ENCODE results near the gene PDGFC. TPM values are rescaled to one million over a fixed set of nuclear protein-coding genes. Genes with fewer than 3 reads are reported as not detected.

The PDGFC gene
- total and polyA plus RNA-seq, 2 of the 13 experiments (the other 11 are each of a cell fraction or from before 2014, with no cell fraction given): 4.6 to 9.1 TPM

DNA sequence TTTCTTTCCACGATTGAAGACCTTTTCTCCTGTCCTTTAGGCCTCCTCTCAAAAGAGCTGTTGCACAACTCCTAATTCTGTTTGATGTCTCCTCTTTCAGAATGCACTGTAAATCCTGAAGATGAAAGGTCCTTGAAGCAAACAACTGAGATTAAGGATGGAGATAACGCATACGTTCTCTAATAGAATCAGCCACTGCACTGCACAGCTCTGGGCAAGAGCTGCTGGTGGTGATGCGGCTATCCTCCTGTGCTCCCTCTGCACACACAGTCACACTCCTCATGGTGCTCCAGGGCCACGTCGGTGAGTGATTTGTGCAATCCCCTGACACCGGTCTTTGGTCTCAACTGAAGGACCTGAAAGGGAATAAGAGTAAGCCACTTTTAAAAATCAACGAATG, 208.7 kb downstream of the PDGFC start:
- ChIA-PET POLR2A (no interaction called here), CTCF (ENCODE audit: low intra/inter-chr PET ratio, low total read pairs) (no interaction called here)
- no peak for ATAC-seq
- no peak for DNase-seq (ENCODE audit: low spot score)
- peaks cover 23% of the 10 kb centered on the region for H3K4me1 ChIP-seq (ENCODE audit: insufficient read depth, low read length)
- H2AFZ ChIP-seq (ENCODE audit: low read length): no peak overlapping the region
- TF ChIP-seq ZNF263 (CRISPR knock-in tag; IDR thresholded peaks at IDR 0.05): peak; percentile 90
- TF ChIP-seq YEATS4 (CRISPR knock-in tag; IDR thresholded peaks at IDR 0.05; ENCODE audit: borderline replicate concordance): no peak
- TF ChIP-seq ZNF883 (CRISPR knock-in tag; IDR thresholded peaks at IDR 0.05; ENCODE audit: not compliant biosample characterization): no peak
- no peak for TF ChIP-seq ZNF337 (CRISPR knock-in tag; IDR thresholded peaks at IDR 0.05; ENCODE audit: borderline replicate concordance, low read depth)
- TF ChIP-seq ZNF549 (CRISPR knock-in tag; IDR thresholded peaks at IDR 0.05): no peak
- TF ChIP-seq, protein P1, sequence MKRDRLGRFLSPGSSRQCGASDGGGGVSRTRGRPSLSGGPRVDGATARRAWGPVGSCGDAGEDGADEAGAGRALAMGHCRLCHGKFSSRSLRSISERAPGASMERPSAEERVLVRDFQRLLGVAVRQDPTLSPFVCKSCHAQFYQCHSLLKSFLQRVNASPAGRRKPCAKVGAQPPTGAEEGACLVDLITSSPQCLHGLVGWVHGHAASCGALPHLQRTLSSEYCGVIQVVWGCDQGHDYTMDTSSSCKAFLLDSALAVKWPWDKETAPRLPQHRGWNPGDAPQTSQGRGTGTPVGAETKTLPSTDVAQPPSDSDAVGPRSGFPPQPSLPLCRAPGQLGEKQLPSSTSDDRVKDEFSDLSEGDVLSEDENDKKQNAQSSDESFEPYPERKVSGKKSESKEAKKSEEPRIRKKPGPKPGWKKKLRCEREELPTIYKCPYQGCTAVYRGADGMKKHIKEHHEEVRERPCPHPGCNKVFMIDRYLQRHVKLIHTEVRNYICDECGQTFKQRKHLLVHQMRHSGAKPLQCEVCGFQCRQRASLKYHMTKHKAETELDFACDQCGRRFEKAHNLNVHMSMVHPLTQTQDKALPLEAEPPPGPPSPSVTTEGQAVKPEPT (CRISPR knock-in tag; IDR thresholded peaks at IDR 0.05; ENCODE audit: low read depth): no peak
- no peak for TF ChIP-seq ZNF292 (CRISPR knock-in tag; IDR thresholded peaks at IDR 0.05; ENCODE audit: borderline replicate concordance, low read depth)
- no peak for TF ChIP-seq PHF20 (CRISPR knock-in tag; IDR thresholded peaks at IDR 0.05)
- TF ChIP-seq, protein P2, sequence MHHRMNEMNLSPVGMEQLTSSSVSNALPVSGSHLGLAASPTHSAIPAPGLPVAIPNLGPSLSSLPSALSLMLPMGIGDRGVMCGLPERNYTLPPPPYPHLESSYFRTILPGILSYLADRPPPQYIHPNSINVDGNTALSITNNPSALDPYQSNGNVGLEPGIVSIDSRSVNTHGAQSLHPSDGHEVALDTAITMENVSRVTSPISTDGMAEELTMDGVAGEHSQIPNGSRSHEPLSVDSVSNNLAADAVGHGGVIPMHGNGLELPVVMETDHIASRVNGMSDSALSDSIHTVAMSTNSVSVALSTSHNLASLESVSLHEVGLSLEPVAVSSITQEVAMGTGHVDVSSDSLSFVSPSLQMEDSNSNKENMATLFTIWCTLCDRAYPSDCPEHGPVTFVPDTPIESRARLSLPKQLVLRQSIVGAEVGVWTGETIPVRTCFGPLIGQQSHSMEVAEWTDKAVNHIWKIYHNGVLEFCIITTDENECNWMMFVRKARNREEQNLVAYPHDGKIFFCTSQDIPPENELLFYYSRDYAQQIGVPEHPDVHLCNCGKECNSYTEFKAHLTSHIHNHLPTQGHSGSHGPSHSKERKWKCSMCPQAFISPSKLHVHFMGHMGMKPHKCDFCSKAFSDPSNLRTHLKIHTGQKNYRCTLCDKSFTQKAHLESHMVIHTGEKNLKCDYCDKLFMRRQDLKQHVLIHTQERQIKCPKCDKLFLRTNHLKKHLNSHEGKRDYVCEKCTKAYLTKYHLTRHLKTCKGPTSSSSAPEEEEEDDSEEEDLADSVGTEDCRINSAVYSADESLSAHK (CRISPR knock-in tag; IDR thresholded peaks at IDR 0.05; ENCODE audit: borderline replicate concordance): no peak
- H3K79me2 ChIP-seq (ENCODE audit: insufficient read depth, low read length): no peaks in the 10 kb centered on the region
- no peaks in the 10 kb centered on the region for H3K27me3 ChIP-seq (ENCODE audit: control insufficient read depth in 1 of 2, insufficient read depth in 2 of 2, low read length in 2 of 2)
- H3K9me3 ChIP-seq (ENCODE audit: low read length): no peaks in the 10 kb centered on the region
- no peaks in the 10 kb centered on the region for H4K20me1 ChIP-seq (ENCODE audit: insufficient read depth, low read length)
- in situ Hi-C loops (cut with HindIII; ENCODE audit: extremely low pct_ligation_motif_present, low pct_unique_long_range_greater_than_20kb) (loop anchor here (10.0 kb wide), 1 partner anchor 212 kb away; the partner anchor contains the start of gene PDGFC), intact Hi-C loops (cut with micrococcal nuclease; ENCODE audit: unreplicated experiment) (no loop called here)
- no peak overlapping the region for H3K27ac ChIP-seq (ENCODE audit: extremely low read length, insufficient read depth, low read length)
- no peak overlapping the region for H3K9ac ChIP-seq (ENCODE audit: insufficient read depth, low read depth, low read length)
- H3K36me3 ChIP-seq (replicated peaks in 1 of 2; ENCODE audit: control insufficient read depth in 1 of 2, insufficient read depth in 2 of 2, low read length in 2 of 2): no peaks in the 10 kb centered on the region
- no TSS peak for BruUV-seq (replicated peaks)
- H3K4me3 ChIP-seq (replicated peaks in 1 of 3; ENCODE audit: insufficient read depth in 1 of 3, low read depth in 2 of 3, low read length in 3 of 3): no peak overlapping the region
- WGBS (ENCODE audit: low lambda C conversion rate): 68% methylated on average over 8 of the region's 8 CpGs
- H3K4me2 ChIP-seq (ENCODE audit: low read depth, low read length): no peak overlapping the region
- FAIRE-seq: no peak

All from HepG2 (cell line).